ENCODE measurements around the gene FLVCR2. TPM values are rescaled to one million over a fixed set of nuclear protein-coding genes. Genes with fewer than 3 reads are reported as not detected.

FLVCR2 gene
- polyA plus RNA-seq, 3 donors, result 13.2 to 36.6 (median 16.3) TPM

- peak; percentile 74 to 86 (median 78) for DNase-seq
- Mint-ChIP-seq H3K27me3 (ENCODE audit: low read depth in 3 of 3) (no peaks in the 10 kb centered on the region), H3K4me1 (peaks cover 28% of the 10 kb centered on the region), H3K36me3 (peaks cover 23 to 38% of the 10 kb centered on the region in 2 donors), H3K9me3 (peaks cover 0 to 2% (median 0%) of the 10 kb centered on the region in 7 donors), H3K4me3 (peak overlapping the region; percentile 78 to 94), H3K27ac (peak overlapping the region; percentile 94 to 98 (median 98))
- Histone ChIP-seq H2AFZ (ENCODE audit: insufficient read depth, low read depth, low read length, poor library complexity, severe bottlenecking) (peak overlapping the region; percentile 83), H3K4me3 (replicated peaks in 1 of 3; ENCODE audit: low read depth in 2 of 3, low read length in 3 of 3) (peak overlapping the region; percentile 12 to 55 (median 26)), H3K79me2 (ENCODE audit: insufficient read depth, low read length) (peaks cover 44% of the 10 kb centered on the region), H4K20me1 (ENCODE audit: insufficient read depth, low read length) (no peaks in the 10 kb centered on the region), H3K36me3 (replicated peaks in 1 of 2; ENCODE audit: control insufficient read depth in 1 of 2, insufficient read depth in 2 of 2, low read length in 2 of 2) (peaks cover 16 to 33% of the 10 kb centered on the region in 2 donors), H3K9me3 (replicated peaks in 1 of 2; ENCODE audit: control insufficient read depth in 1 of 2, insufficient read depth in 1 of 2, low read length in 2 of 2) (no peaks in the 10 kb centered on the region), H3K4me2 (replicated peaks; ENCODE audit: extremely low read depth, low read length, poor library complexity, severe bottlenecking) (peak overlapping the region; percentile 73), H3K4me1 (ENCODE audit: control insufficient read depth in 1 of 2, insufficient read depth in 2 of 2, low read length in 2 of 2) (peaks cover 18 to 20% of the 10 kb centered on the region in 2 donors), H3K27ac (ENCODE audit: low read depth in 1 of 2, low read length in 2 of 2) (peak overlapping the region; percentile 82 to 91), H3K27me3 (ENCODE audit: control insufficient read depth in 2 of 2, insufficient read depth in 2 of 2, low read length in 2 of 2) (no peaks in the 10 kb centered on the region), H3K9ac (ENCODE audit: insufficient read depth, low read length, poor library complexity, severe bottlenecking) (peak overlapping the region; percentile 63)
- TF ChIP-seq, protein P1, sequence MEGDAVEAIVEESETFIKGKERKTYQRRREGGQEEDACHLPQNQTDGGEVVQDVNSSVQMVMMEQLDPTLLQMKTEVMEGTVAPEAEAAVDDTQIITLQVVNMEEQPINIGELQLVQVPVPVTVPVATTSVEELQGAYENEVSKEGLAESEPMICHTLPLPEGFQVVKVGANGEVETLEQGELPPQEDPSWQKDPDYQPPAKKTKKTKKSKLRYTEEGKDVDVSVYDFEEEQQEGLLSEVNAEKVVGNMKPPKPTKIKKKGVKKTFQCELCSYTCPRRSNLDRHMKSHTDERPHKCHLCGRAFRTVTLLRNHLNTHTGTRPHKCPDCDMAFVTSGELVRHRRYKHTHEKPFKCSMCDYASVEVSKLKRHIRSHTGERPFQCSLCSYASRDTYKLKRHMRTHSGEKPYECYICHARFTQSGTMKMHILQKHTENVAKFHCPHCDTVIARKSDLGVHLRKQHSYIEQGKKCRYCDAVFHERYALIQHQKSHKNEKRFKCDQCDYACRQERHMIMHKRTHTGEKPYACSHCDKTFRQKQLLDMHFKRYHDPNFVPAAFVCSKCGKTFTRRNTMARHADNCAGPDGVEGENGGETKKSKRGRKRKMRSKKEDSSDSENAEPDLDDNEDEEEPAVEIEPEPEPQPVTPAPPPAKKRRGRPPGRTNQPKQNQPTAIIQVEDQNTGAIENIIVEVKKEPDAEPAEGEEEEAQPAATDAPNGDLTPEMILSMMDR (IDR thresholded peaks at IDR 0.05), result no peak
- WGBS (ENCODE audit: insufficient coverage), result 0% methylated on average over 7 of the region's 10 CpGs
- intact Hi-C loops (cut with micrococcal nuclease), result no loop called here
These were observed 35.8 kb upstream of the FLVCR2 start for GRCh38 chr14:75542588-75543091.

- H4K20me1 ChIP-seq (ENCODE audit: insufficient read depth, low read length), result no peaks in the 10 kb centered on the region
- peak overlapping the region; percentile 82 to 91 for H3K27ac ChIP-seq (ENCODE audit: low read depth in 1 of 2, low read length in 2 of 2)
- peaks cover 18 to 20% of the 10 kb centered on the region in 2 donors for H3K4me1 ChIP-seq (ENCODE audit: control insufficient read depth in 1 of 2, insufficient read depth in 2 of 2, low read length in 2 of 2)
- H3K27me3 Mint-ChIP-seq (ENCODE audit: low read depth in 3 of 3), result no peaks in the 10 kb centered on the region
- H3K9me3 Mint-ChIP-seq, result peaks cover 0 to 2% (median 0%) of the 10 kb centered on the region in 7 donors
- H3K4me3 Mint-ChIP-seq, result peak overlapping the region; percentile 78 to 94
- peak overlapping the region; percentile 94 to 98 (median 98) for H3K27ac Mint-ChIP-seq
- peaks cover 40% of the 10 kb centered on the region for H3K79me2 ChIP-seq (ENCODE audit: insufficient read depth, low read length)
- H3K4me3 ChIP-seq (replicated peaks in 1 of 3; ENCODE audit: low read depth in 2 of 3, low read length in 3 of 3), result peak overlapping the region in 2 of 3 experiments; percentile 12 to 55
- H3K36me3 ChIP-seq (replicated peaks in 1 of 2; ENCODE audit: control insufficient read depth in 1 of 2, insufficient read depth in 2 of 2, low read length in 2 of 2), result peaks cover 18 to 40% of the 10 kb centered on the region in 2 donors
- intact Hi-C loops (cut with micrococcal nuclease), result no loop called here
- no peak for DNase-seq
- H3K4me1 Mint-ChIP-seq, result peaks cover 28% of the 10 kb centered on the region
- peaks cover 29 to 43% of the 10 kb centered on the region in 2 donors for H3K36me3 Mint-ChIP-seq
- H3K9ac ChIP-seq (ENCODE audit: insufficient read depth, low read length, poor library complexity, severe bottlenecking), result peak overlapping the region; percentile 63
- WGBS (ENCODE audit: insufficient coverage), result 0% methylated on average over 2 of the region's 4 CpGs
- peak overlapping the region; percentile 83 for H2AFZ ChIP-seq (ENCODE audit: insufficient read depth, low read depth, low read length, poor library complexity, severe bottlenecking)
- H3K27me3 ChIP-seq (ENCODE audit: control insufficient read depth in 2 of 2, insufficient read depth in 2 of 2, low read length in 2 of 2), result no peaks in the 10 kb centered on the region
- peak overlapping the region; percentile 73 for H3K4me2 ChIP-seq (replicated peaks; ENCODE audit: extremely low read depth, low read length, poor library complexity, severe bottlenecking)
- H3K9me3 ChIP-seq (replicated peaks in 1 of 2; ENCODE audit: control insufficient read depth in 1 of 2, insufficient read depth in 1 of 2, low read length in 2 of 2), result no peaks in the 10 kb centered on the region
- TF ChIP-seq, protein P1 (IDR thresholded peaks at IDR 0.05), result no peak
These were observed 35.2 kb upstream of the FLVCR2 start for GRCh38 chr14:75543253-75543652.

All from CD14-positive monocyte (primary cell).